HPDE6-E6E7 (cell line): Measurements from ENCODE around the gene COL15A1.
"Not testable (repeated sequence)": the region's sequence is repeated elsewhere in the genome, so short reads cannot be mapped to it uniquely, and the experiment has no call there.

Experiments
- DNase-seq: peaks from one replicate; pipeline ENCODE4 v3.0.0; 2011; ENCODE audit warnings: missing footprints; ENCODE audit errors: extremely low spot score

COL15A1 gene

GRCh38 chr9:98943682-98944056 lies at the start of gene COL15A1:
Gene COL15A1 (plus strand): TSS chr9:98943907. CDS start chr9:98944062, 155 bp downstream.
- DNase-seq = no peak

DNA sequence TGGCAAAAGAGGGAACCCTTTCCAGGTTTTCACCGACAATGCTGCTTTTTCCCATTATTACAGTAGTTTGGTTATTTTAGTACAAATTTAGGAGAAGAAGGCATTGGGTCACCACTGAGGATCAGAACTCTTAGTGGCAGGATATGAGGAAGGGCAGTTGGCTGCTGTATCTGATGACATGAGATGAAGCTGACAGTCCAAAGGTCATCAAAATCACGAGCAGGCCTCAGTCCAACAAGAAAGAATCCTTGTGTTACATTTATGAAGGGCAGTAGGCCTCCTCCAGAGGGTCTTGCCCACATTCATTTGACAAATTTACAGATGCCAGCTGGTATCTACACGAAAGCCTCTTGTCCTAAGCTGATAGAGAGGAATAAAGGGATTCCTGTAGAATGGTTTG lies 49.5 kb upstream of the COL15A1 start:
- DNase-seq = no peak

DNA sequence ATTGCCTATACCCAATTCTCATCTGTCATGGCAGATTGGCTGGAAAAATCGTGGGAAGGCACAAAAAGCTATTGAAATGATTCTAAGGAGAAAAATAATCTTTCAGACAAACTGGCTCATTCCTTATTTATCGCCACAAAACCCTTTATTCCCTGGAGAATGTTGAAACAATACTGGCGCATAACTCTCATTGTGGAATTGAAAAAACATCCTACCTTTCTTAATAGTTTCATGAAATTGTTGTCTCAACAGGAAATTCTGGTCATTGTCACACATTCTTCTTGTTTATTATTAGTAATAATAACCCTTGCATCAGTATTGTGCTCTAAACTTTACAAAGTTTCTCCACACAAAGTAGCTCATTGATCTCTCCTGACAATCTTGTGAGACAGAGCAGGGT lies 48.9 kb upstream of the COL15A1 start:
- no peak for DNase-seq

DNA sequence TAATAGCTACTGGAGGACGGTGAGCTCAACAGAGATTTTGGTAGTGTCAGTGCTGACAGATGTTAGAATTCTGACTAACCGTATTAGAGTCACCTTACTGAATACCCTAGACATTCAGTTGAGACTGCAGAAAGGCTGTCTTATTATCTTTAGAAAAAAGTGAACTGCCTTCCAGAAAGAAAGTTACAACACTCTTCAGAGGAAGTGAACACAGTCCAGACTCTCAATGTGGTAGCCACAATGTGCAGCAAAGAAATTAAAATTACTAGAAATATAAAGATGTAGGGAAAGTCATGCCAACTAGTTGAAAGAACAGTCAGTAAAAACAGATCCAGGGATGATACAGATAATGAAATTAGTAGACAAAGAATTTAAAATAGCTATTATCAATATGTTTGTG lies 47.1 kb upstream of the COL15A1 start:
- no peak for DNase-seq

GRCh38 chr9:98897745-98898144 lies 46.0 kb upstream of the COL15A1 start:
- no peak for DNase-seq

DNA sequence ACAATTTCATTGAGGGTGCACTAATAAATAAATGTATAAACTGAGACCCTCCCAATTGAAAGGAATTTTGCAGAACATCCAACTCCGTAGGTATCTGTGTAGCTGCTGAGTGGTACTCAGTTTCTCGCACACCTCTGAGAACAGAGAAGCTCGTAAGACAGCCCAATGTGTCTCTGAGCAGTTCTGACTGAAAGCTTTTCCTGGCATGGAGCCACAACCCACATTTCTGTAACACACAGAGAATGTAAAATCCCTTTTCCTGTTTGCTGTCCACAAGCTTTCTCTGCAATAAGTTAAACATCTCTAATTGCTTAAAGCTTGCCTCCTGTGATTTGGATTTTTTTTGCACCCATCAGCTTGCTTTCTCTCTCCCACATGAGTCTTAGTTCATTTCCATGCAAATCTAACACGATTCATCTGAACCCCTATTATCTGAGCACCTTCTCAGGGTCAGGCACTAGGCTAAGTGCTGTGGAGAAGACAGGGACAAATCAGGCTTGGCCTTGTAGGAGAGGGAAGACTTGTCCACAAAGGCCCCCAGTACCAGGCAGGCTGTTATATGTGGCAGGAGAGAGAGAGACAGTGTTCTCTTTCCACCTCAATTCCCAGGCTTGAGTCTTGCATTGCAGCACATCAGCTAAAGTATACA lies 44.2 kb upstream of the COL15A1 start:
- no peak for DNase-seq

DNA sequence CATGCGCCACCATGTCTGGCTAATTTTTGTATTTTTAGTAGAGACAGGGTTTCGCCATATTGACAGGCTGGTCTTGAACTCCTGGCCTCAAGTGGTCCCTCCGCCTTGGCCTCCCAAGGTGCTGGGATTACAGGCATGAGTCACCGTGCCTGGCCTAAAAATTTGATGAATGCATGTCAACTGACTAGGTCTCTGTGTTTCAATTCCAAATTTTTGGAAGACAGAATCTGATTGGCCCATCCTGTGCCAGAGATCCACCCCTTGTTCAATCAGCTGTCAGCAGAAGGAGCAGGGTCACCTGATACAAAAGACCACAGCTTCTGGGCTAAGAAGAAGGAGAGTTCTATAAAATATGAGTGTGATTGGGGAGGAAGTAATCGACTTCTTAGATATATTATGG lies 43.5 kb upstream of the COL15A1 start:
- DNase-seq = no peak

GRCh38 chr9:98900725-98901124 lies 43.0 kb upstream of the COL15A1 start:
- no peak for DNase-seq

DNA sequence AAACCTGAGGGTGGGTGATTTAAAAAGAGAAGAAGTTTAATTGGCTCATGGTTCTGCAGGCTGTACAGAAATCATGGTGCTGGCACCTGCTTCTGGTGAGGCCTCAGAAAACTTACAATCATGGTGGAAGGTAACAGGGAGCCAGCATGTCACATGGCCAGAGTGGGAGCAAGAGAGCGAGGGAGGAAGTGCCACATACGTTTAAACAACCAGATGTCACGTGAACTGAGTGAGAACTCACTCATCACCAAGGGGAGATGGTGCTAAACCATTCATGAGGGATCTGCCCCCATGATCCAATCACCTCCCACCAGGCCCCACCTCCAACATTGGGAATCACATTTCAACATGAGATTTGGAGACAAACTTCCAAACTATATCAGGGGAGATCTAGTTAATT lies 41.9 kb upstream of the COL15A1 start:
- DNase-seq = not testable (repeated sequence)

DNA sequence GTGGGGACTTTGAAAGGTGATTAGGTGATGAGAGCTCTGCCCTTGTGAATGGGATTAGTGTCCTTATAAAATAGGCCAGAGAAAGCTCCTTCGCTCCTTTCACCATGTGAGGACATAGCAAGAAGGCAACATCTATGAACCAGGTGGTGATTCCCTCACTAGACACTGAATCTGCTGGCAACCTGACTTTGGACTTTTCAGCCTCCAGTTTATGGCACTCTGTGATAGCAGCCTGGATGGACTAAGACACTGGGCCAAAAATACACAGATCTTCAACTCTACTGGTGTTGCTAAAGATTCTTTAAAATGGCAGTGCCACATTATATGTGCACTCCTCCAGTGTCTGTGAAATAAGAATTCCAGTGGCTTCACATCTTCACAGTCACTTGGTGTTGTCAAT lies 41.2 kb upstream of the COL15A1 start:
- DNase-seq = no peak

GRCh38 chr9:98902925-98903324 lies 40.8 kb upstream of the COL15A1 start:
- DNase-seq = no peak

GRCh38 chr9:98903961-98904411 lies 39.7 kb upstream of the COL15A1 start:
- no peak for DNase-seq

DNA sequence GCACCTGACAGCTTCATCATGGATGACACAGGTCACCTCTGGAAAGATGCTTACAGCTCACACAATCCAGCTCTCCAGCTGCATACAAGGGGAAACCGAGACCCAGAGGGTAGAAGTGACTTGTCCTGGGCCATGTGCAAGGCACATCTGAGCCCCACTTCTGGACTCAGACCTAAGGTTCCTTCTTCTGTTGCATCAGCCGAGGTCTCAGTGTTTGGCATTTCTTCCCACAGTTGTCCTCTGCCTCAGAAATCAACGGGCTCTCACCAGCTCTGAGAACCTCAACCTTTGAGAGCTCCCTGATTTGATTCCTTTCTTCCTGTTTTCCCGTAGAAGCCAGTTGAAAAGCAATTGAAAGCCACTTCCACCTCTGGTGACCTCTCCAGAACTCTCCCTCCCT lies 38.7 kb upstream of the COL15A1 start:
- no peak for DNase-seq

DNA sequence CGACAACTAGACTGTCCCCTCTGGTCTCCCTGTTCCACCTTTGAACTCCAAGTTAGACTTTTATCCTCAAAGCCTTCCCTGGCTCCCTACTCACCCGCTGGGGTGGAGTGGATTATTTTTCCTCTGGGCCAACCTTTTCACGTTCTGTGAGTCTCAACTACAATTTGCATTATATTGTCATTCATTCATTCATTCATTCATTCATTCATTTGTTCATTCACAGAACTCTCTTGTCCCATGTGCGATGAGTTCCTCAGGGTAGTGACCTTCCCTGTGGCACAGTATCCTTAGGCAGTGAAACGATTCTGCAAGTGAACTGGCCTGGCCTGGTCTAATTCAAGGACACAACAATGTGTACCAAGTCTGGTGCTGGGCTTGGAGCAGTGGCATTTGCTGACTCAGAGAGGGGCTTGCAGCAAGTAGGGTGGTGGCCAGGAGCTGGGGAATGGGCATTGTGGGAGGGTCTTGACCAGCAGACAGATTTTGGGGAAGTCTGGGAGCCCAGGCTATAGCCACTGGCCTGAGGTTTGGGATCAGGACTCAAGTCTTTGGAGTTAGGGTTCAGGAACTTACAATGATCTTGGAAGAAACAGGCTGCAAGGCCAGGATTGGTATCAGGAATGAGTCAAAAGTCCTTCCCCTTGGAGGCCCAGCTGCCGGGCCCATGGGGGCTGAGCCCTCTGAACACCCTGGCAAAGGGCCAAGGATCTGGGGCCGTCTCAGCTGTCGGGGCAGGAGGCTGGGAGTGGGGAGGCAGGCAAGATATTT lies 37.2 kb upstream of the COL15A1 start:
- DNase-seq = no peak

- DNase-seq = no peak
Measured at GRCh38 chr9:98907055-98907454, 36.7 kb upstream of the COL15A1 start.

- no peak for DNase-seq
Measured at GRCh38 chr9:98908897-98909634, 34.6 kb upstream of the COL15A1 start.

DNA sequence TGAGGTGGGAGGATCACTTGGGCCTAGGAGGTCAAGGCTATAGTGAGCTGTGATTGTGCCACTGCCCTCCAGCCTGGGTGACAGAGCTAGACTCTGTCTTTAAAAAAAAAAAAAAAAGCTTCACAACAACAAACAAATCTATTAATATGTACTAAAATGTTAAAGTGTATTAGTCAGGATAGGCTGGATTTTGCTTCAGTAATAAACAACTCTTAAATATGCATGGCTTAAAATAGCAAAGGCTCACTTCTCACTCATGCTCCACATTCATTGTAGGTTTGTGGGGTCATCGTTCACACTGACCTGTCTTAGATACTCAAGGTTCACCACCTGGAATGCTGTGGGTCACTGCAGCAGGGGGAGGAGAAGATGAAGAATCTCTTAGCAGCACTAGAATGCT lies 33.8 kb upstream of the COL15A1 start:
- DNase-seq = no peak

GRCh38 chr9:98911042-98911441 lies 32.7 kb upstream of the COL15A1 start:
- DNase-seq = no peak

- DNase-seq = not testable (repeated sequence)
Measured at GRCh38 chr9:98911738-98912137, 32.0 kb upstream of the COL15A1 start.

DNA sequence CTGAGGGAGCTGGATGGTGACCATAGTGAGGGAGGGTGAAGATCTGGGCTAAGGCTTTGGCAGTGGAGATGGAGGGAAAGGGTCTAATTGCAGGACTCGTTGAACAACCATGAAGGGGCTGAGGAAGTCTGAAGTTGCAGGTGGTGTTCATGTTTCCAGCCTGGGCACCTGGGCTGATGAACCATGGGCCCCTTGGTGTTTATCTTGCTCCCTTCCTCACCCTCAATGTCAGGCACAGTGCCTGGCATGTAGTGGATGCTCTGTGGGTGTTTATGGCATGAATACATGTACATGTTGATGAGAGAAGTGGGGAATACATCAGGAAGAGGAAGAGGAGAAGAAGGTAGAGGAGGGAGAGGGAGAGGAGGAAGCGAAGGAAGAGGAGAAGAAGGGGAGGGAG lies 31.3 kb upstream of the COL15A1 start:
- DNase-seq = no peak

- DNase-seq = no peak
Measured at GRCh38 chr9:98913044-98913443, 30.7 kb upstream of the COL15A1 start.

DNA sequence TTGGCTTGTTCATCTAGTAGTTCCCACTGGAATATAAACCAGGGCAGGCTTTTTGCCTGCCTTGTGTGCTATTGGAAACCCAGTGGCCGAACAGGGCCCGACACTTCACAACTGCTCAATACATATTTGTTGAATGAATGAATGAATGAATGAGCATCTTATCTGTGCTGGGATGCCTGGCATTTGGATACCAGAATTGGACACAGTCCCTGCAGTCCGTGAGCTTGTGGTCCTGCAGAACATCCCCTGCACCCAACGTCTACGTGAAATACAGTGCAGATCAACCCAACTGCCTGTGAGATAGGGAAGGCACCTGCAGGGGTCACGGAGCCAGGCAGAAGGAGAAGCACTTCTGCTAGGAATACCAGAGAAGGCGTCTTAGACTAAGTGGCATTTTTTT lies 30.0 kb upstream of the COL15A1 start:
- no peak for DNase-seq

DNA sequence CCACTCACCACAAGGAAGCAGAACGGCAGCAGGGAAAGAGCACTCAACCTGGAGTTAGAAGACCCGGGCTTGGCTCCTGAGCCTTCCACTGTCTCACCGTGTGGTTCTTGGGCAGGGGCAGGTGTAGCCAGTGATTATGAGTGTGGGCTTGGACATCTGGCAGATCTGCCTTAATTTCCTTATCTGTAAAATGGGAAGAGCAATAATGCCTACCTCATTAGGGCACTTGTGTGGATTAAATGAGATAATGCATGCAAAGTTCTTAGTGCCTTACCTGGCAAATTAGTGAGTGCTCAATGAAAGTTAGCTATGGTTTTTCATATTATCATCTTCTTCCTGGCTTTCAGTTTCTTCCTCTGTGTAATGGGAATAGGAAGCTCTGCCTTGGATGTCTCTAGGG lies 28.1 kb upstream of the COL15A1 start:
- no peak for DNase-seq
